Activated gamma-delta T cell (primary cell): ENCODE results near the gene SLC9B1.
A peak's percentile ranks its signal among the peaks of the same experiment; 100 is the strongest.
"Not testable (repeated sequence)": the region's sequence is repeated elsewhere in the genome, so short reads cannot be mapped to it uniquely, and the experiment has no call there.

Source experiments
- DNase-seq: peaks from one replicate; lab custom pipeline; 2025; lab: John Stamatoyannopoulos, UW

The SLC9B1 gene

GRCh38 chr4:102878349-102878748, 141.2 kb downstream of the SLC9B1 start:
- not testable (repeated sequence) for DNase-seq

GRCh38 chr4:102877477-102878106, 141.9 kb downstream of the SLC9B1 start:
- not testable (repeated sequence) for DNase-seq

- DNase-seq = no peak
Measured at GRCh38 chr4:102871772-102872171, 147.7 kb downstream of the SLC9B1 start.

GRCh38 chr4:102869569-102870197, 149.8 kb downstream of the SLC9B1 start:
- DNase-seq = no peak

- peak; percentile 92 for DNase-seq
Measured at GRCh38 chr4:102868781-102869568, 150.5 kb downstream of the SLC9B1 start, which contains the start of gene CISD2. Gene CISD2, plus strand, starts transcription at chr4:102868992. Its CDS starts 93 bp downstream, at chr4:102869085.

- DNase-seq = no peak
Measured at GRCh38 chr4:102868153-102868780, 151.2 kb downstream of the SLC9B1 start.

- no peak for DNase-seq
Measured at GRCh38 chr4:102867278-102868152, 152.0 kb downstream of the SLC9B1 start.

GRCh38 chr4:102865327-102865726, 154.2 kb downstream of the SLC9B1 start:
- not testable (repeated sequence) for DNase-seq

GRCh38 chr4:102862747-102863146, 156.8 kb downstream of the SLC9B1 start:
- DNase-seq = no peak

- DNase-seq = no peak
Measured at GRCh38 chr4:102862016-102862415, 157.5 kb downstream of the SLC9B1 start.

GRCh38 chr4:102860611-102861324, 158.7 kb downstream of the SLC9B1 start:
- no peak for DNase-seq

- DNase-seq = no peak
Measured at GRCh38 chr4:102858828-102859464, 160.6 kb downstream of the SLC9B1 start.
